NT2/D1 (cell line): ENCODE data around the gene C4B.

Source experiments
- YY1 ChIP-seq: IDR thresholded peaks from 2 replicates; pipeline ENCODE4 v1.6.1; 2011; ENCODE audit not compliant: insufficient read length, insufficient read depth
- ZNF274 ChIP-seq: IDR thresholded peaks from 2 replicates; pipeline ENCODE4 v1.6.1; 2011; ENCODE audit warnings: mild to moderate bottlenecking, low read depth, low read length

DNA sequence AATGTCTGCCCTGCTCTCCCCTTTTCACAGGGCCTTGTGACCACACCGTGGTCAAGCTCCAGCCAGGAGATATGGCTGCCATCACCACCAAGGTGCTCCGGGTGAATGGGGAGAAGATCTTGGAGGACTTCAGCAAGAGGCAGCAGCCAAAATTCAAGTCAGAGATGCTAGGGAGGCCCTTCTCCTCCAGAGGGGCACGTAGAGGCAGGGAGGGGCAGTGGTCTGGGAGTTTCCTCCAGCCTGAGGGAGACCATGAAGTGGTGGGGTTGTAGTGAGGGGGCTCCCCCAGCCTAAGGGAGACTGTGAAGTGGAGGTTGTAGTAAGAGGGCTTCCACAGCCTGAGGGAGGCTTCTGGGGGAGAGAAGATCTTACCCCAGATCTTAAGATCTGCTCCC lies 46.7 kb upstream of the C4B start:
- TF ChIP-seq ZNF274 (no peak), YY1 (no peak)
